NCI-H510A (cell line): ENCODE measurements around the gene CHMP1A.
"Not testable (repeated sequence)": the region's sequence is repeated elsewhere in the genome, so short reads cannot be mapped to it uniquely, and the experiment has no call there.

Experiments used
- DNase-seq: peaks from one replicate; lab custom pipeline; 2025; lab: John Stamatoyannopoulos, UW

Gene CHMP1A

GRCh38 chr16:89691986-89692569, 34.6 kb upstream of the CHMP1A start:
- no peak for DNase-seq

- DNase-seq = no peak
Observed at GRCh38 chr16:89691231-89691985, 33.9 kb upstream of the CHMP1A start.

GRCh38 chr16:89690392-89690901, 32.9 kb upstream of the CHMP1A start:
- DNase-seq = no peak

GRCh38 chr16:89689621-89690020, 32.1 kb upstream of the CHMP1A start:
- DNase-seq = not testable (repeated sequence)

GRCh38 chr16:89689142-89689541, 31.6 kb upstream of the CHMP1A start:
- DNase-seq = no peak

- DNase-seq = no peak
Observed at GRCh38 chr16:89688395-89688794, 30.9 kb upstream of the CHMP1A start.

GRCh38 chr16:89687092-89687940, 29.8 kb upstream of the CHMP1A start:
- DNase-seq = no peak

GRCh38 chr16:89686520-89687091, 29.1 kb upstream of the CHMP1A start, which contains the start of gene CDK10:
Gene CDK10 (plus strand): TSS chr16:89686689. CDS start chr16:89686711, 22 bp downstream.
- peak; percentile 49 for DNase-seq

GRCh38 chr16:89685916-89686315, 28.4 kb upstream of the CHMP1A start:
- DNase-seq = no peak

GRCh38 chr16:89678258-89678657, 20.8 kb upstream of the CHMP1A start:
- DNase-seq = no peak

GRCh38 chr16:89672177-89672941, 14.9 kb upstream of the CHMP1A start:
- DNase-seq = no peak

- not testable (repeated sequence) for DNase-seq
Observed at GRCh38 chr16:89671565-89671964, 14.1 kb upstream of the CHMP1A start.

- no peak for DNase-seq
Observed at GRCh38 chr16:89670496-89671431, 13.3 kb upstream of the CHMP1A start.

- no peak for DNase-seq
Observed at GRCh38 chr16:89669755-89670154, 12.2 kb upstream of the CHMP1A start.

GRCh38 chr16:89668790-89669158, 11.3 kb upstream of the CHMP1A start:
- no peak for DNase-seq

GRCh38 chr16:89667633-89668032, 10.1 kb upstream of the CHMP1A start:
- DNase-seq = no peak

GRCh38 chr16:89667000-89667399, 9.5 kb upstream of the CHMP1A start:
- DNase-seq = not testable (repeated sequence)

- DNase-seq = not testable (repeated sequence)
Observed at GRCh38 chr16:89664238-89664637, 6.7 kb upstream of the CHMP1A start.

GRCh38 chr16:89661215-89661614, 3.7 kb upstream of the CHMP1A start:
- DNase-seq = no peak

- DNase-seq = no peak
Observed at GRCh38 chr16:89660146-89660545, 2.6 kb upstream of the CHMP1A start.
